Measurements from ENCODE around the gene HOXD3. TPM values are rescaled to one million over a fixed set of nuclear protein-coding genes. Genes with fewer than 3 reads are reported as not detected.

Gene HOXD3
- total and polyA plus RNA-seq, 4 donors, result not detected

GRCh38 chr2:176188774-176189680 lies 31.9 kb downstream of the HOXD3 start:
- H3K27me3 ChIP-seq (ENCODE audit: control insufficient read depth in 4 of 4, insufficient read depth in 4 of 4, low read length in 3 of 4), result peaks cover 4 to 32% (median 13%) of the 10 kb centered on the region in 4 donors
- 6% methylated on average over 98 of the region's 98 CpGs for WGBS
- H3K9ac ChIP-seq (ENCODE audit: low read depth in 1 of 2, low read length in 2 of 2), result no peak overlapping the region
- H3K36me3 ChIP-seq (ENCODE audit: control insufficient read depth in 4 of 4, insufficient read depth in 3 of 4, low read depth in 1 of 4, low read length in 3 of 4), result no peaks in the 10 kb centered on the region
- no peaks in the 10 kb centered on the region for H3K9me3 ChIP-seq (ENCODE audit: control insufficient read depth in 4 of 4, low read length in 3 of 4)
- DNase-seq (ENCODE audit: low spot score), result no peak
- TF ChIP-seq ZBTB33 (IDR thresholded peaks at IDR 0.05) (no peak), EGR1 (IDR thresholded peaks at IDR 0.05; ENCODE audit: low read depth in 2 of 2) (no peak), TAF1 (conservative IDR thresholded peaks at IDR 0.05) (no peak), RAD21 (IDR thresholded peaks at IDR 0.05) (no peak), HNF4G (IDR thresholded peaks at IDR 0.05) (no peak), NR2F2 (IDR thresholded peaks at IDR 0.05) (no peak), HNF4A (conservative IDR thresholded peaks at IDR 0.05) (no peak)
- H3K4me1 ChIP-seq (ENCODE audit: control insufficient read depth in 4 of 4, insufficient read depth in 4 of 4, low read length in 3 of 4), result peaks cover 19 to 27% (median 25%) of the 10 kb centered on the region in 4 donors
- no peak overlapping the region for H3K27ac ChIP-seq (ENCODE audit: low read depth in 1 of 2, low read length in 2 of 2)
- H3K4me3 ChIP-seq (ENCODE audit: low read depth in 1 of 3, low read length in 3 of 3), result peak overlapping the region in 2 of 3 donors; percentile 59 to 60

GRCh38 chr2:176189681-176190641 lies 32.9 kb downstream of the HOXD3 start:
- TF ChIP-seq FOXA1 (IDR thresholded peaks at IDR 0.05) (no peak), RXRA (IDR thresholded peaks at IDR 0.05) (no peak), NR2F2 (IDR thresholded peaks at IDR 0.05) (no peak), RAD21 (IDR thresholded peaks at IDR 0.05) (no peak), ATF3 (IDR thresholded peaks at IDR 0.05) (no peak), REST (IDR thresholded peaks at IDR 0.05) (no peak), MAX (IDR thresholded peaks at IDR 0.05) (no peak), SP1 (IDR thresholded peaks at IDR 0.05) (no peak), CTCF (IDR thresholded peaks at IDR 0.05; ENCODE audit: low read depth, low read length, missing input control) (no peak), ZBTB33 (IDR thresholded peaks at IDR 0.05) (no peak), TAF1 (conservative IDR thresholded peaks at IDR 0.05) (no peak)
- Histone ChIP-seq H3K27ac (ENCODE audit: low read depth in 1 of 2, low read length in 2 of 2) (no peak overlapping the region), H3K36me3 (ENCODE audit: control insufficient read depth in 4 of 4, insufficient read depth in 3 of 4, low read depth in 1 of 4, low read length in 3 of 4) (no peaks in the 10 kb centered on the region), H3K27me3 (ENCODE audit: control insufficient read depth in 4 of 4, insufficient read depth in 4 of 4, low read length in 3 of 4) (peaks cover 0 to 40% (median 12%) of the 10 kb centered on the region in 4 donors), H3K9ac (ENCODE audit: low read depth in 1 of 2, low read length in 2 of 2) (no peak overlapping the region), H3K4me3 (ENCODE audit: low read depth in 1 of 3, low read length in 3 of 3) (peak overlapping the region in 1 of 3 donors; percentile 2), H3K4me1 (ENCODE audit: control insufficient read depth in 4 of 4, insufficient read depth in 4 of 4, low read length in 3 of 4) (peaks cover 19 to 27% (median 25%) of the 10 kb centered on the region in 4 donors), H3K9me3 (ENCODE audit: control insufficient read depth in 4 of 4, low read length in 3 of 4) (no peaks in the 10 kb centered on the region)
- no peak for DNase-seq (ENCODE audit: low spot score)
- 8% methylated on average over 28 of the region's 28 CpGs for WGBS

Data from liver (tissue), 9 donors.